GM12892 (cell line): ENCODE measurements around the gene MALRD1.

Experiments
- DNase-seq: peaks from one replicate; pipeline ENCODE4 v3.0.0; 2011; ENCODE audit not compliant: insufficient read length
- FAIRE-seq: peaks from 2 replicates; lab custom pipeline; 2011; peaks lifted over from hg19 to GRCh38; lab: Jason Lieb, UNC
- POLR2A ChIP-seq: IDR thresholded peaks from 2 replicates; pipeline ENCODE4 v1.6.1; 2011; ENCODE audit warnings: low read depth, low read length, control low read depth
- POLR2AphosphoS5 ChIP-seq: IDR thresholded peaks from 2 replicates; pipeline ENCODE4 v1.6.1; 2011; ENCODE audit warnings: low read depth, low read length, control low read depth
- TAF1 ChIP-seq: IDR thresholded peaks from 2 replicates; pipeline ENCODE4 v1.6.1; 2011; ENCODE audit warnings: low read depth, mild to moderate bottlenecking, control low read depth, low read length, borderline replicate concordance

MALRD1 gene

DNA sequence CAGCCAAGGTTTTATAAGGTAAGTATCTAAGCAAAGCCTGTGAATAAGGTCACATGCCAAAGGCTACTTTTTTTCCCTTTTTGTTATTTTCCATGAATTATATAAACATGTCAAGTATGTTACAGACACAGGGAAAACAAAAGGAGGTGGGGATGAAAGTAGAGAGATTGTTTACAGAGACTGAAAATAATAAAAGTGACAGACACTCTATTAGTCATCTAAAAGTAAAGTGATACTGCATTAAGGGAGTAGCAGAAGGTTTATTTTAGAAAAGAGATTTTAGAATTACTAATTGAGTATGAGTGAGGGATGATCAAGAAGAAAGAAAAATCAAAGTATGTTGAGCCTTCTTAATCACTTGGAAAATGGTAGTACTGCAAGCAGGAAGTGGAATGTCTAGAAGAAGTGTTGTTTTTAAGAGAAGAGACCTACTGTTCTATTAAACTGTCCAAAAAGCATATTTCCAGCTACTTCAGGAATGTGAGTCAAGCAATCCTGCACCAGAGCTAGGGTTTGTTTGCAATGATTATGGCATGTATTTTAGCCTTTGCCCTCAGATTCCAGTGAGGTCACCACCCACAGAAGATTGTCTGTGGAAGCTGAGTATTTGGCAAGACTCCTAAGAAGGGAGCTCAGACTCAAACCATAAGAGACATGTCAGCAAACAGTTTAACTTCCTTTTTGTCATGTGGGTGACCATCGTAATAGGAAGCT, 589.7 kb downstream of the MALRD1 start:
- DNase-seq (no peak), FAIRE-seq (no peak)
- TF ChIP-seq TAF1 (no peak), POLR2A (no peak), POLR2AphosphoS5 (no peak)

DNA sequence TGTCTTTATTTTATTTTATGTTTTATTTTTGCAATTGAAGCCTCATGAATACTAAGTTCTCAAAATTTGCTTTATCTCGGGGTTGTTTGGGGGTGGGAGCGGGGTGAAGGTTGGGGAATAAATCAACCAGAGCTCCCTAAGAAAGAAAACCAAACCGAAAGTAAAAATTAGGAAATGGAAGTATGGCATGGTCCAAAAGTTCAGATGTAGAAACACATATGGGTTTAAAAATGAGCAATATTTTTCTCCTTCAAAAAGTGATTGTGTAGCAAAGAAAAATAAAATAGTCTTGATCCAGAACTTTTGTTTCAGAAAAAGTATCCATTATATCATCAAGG, 590.3 kb downstream of the MALRD1 start:
- no peak for FAIRE-seq
- no peak for DNase-seq
- TF ChIP-seq POLR2A (no peak), POLR2AphosphoS5 (no peak), TAF1 (no peak)

DNA sequence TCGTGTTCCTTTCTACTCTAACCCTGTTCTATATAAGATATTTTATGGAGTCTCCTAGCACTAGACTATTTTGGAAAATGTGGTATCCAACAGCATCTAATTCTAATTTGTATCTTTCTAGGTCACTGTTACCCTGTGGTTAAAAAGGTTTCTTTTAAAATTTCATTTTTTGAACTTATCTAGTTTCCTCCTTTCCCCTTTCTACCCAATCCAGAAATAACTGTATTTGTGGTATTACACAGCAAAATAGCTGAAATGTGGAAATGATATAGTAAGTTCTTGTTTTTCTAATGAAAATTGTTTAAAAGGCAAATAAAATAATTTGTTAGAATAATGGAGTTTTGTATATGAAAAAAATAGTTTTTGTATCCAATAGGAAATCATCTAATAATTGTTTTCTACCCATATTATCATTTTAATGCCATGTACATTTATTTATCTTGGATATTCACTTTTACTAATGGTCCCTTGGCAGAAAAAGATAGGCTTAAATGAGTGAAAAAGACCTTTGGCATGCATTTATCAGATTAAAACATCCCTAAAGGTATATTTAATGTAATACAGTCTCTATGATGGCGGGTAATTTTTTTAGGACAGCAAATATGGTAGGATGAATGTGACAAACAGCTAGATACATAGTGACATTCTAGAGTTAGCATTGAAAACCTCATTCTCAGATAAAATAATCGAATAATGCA, 592.1 kb downstream of the MALRD1 start:
- DNase-seq: no peak
- FAIRE-seq: no peak

DNA sequence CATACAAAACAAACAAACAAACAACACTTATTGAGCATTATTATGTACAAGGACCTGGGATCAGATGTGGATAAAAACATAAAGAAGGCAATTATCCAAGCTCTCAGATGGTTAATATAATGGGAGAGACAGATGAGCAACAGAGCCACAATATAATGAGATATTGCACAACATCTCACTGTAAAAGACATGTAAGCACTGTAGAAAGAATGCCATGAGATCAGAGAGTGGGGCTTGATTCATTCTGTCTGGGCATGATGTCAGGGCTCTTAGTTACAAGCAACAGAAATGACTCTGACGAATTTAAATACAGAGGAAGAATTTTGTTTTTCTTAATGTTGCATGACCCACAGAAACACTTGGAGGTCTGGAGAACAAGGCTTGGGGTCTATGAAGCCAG, 602.9 kb downstream of the MALRD1 start:
- no peak for TF ChIP-seq POLR2AphosphoS5
- TF ChIP-seq TAF1: no peak
- no peak for TF ChIP-seq POLR2A
- FAIRE-seq (no peak), DNase-seq (no peak)

More for the DNA sequence above, 592.1 kb downstream of the MALRD1 start:
- TF ChIP-seq TAF1: no peak
- no peak for TF ChIP-seq POLR2A
- no peak for TF ChIP-seq POLR2AphosphoS5

DNA sequence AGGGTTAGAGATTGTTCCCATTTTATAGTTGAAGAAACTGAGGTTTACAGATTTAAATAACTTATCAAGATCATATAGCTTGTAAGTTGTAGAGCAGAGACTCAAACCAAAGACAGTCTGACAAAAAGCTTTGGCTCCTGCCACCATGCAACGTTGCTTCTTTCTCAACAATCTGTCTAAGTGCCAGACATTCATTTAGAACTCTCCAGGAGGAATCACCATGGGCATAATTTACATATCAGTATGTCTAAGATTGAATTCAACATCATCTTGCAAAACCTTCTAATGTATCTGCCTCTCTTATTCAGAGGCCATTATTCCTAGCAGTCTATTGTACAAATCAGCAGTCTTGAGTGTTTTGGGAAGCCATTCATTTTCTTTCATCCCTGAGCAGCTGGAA, 604.1 kb downstream of the MALRD1 start:
- TF ChIP-seq POLR2AphosphoS5: no peak
- TF ChIP-seq POLR2A: no peak
- no peak for TF ChIP-seq TAF1
- DNase-seq: no peak
- FAIRE-seq: no peak

DNA sequence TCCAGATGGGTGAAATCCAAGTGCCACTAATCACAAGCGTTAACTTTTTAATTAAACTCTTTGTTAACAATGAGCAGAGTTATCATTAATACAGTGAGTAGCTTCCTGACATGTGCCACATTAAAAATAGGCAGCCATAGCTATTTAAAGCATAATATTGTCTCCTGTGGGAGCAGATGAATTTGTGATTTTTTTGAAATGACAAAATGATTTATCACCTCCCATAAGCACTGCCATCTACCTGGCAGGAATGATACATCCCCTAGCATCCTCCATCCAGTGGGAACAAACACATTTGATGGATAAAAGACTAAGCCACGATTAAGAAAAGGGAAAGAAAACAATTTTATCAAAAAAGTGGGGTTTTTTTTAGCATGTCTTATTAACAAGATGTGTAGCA, 605.3 kb downstream of the MALRD1 start:
- FAIRE-seq: no peak
- no peak for DNase-seq
- TF ChIP-seq POLR2AphosphoS5 (no peak), TAF1 (no peak), POLR2A (no peak)

DNA sequence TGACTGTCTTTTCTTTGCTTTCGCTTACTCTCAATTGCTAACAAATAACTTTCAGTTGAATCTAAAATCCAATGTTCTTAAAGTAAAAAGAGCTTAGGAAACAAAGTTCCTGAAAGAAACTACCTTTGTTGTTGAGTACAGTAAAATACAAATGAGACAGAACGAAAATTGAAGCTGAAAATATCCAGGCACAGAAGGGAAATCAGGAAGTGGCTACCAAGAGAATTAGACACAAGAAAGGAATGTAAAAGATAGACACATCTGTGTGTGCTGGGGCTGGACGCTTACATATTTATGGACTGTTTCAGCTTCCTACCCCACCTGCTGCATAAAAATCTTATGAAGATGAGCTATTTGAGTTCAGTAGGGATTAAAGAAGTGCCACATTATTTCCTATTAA, 606.0 kb downstream of the MALRD1 start:
- FAIRE-seq: no peak
- DNase-seq: no peak
- TF ChIP-seq POLR2AphosphoS5 (no peak), TAF1 (no peak), POLR2A (no peak)

DNA sequence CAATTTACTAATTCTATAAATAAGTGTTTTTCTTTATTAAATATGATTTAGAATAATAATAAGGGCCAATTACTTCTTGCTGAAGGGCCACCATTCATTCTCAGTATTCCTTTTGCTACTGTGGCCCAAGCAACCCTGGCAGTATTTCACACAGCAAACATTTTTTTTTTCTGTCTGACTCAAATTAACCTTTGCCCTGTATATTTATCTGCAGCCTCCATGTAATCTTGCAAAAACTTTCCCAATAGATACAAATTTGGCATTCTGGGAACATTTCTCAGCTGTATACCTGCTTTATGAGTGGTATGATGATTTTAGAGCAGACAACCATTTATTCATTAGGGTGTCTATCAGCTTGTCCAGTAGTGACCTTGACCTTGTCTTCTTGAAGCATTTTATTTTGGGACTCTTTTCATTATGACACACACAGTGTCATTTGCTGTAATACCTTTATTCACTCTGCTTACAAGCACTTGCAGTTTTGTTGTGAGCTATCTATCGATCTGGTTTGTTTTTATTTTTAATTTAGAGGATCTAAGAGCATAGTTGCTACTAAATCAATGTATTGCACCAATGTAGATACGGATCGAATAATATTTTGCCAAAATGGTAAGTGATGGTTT, 607.9 kb downstream of the MALRD1 start:
- FAIRE-seq (no peak), DNase-seq (no peak)
- TF ChIP-seq POLR2A (no peak), TAF1 (no peak), POLR2AphosphoS5 (no peak)

DNA sequence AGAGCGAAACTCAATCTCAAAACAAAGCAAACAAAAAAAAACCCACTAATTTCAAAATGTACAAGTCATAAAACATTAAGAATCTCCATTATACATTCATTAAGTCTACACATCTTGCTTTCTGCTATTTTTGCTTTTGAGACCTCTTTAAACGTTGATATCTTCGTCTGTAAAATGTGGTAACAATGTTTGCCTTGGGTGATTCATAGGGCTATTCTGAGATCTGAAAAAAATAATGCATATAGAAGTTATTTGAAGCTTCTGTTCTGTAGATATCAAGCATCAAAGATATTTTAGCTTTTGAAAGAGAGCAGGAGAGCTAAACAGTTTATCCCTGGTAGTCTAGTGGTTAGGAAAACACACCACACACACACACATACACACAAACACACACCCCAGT, 609.5 kb downstream of the MALRD1 start:
- no peak for DNase-seq
- FAIRE-seq: no peak
- no peak for TF ChIP-seq POLR2A
- no peak for TF ChIP-seq TAF1
- no peak for TF ChIP-seq POLR2AphosphoS5

DNA sequence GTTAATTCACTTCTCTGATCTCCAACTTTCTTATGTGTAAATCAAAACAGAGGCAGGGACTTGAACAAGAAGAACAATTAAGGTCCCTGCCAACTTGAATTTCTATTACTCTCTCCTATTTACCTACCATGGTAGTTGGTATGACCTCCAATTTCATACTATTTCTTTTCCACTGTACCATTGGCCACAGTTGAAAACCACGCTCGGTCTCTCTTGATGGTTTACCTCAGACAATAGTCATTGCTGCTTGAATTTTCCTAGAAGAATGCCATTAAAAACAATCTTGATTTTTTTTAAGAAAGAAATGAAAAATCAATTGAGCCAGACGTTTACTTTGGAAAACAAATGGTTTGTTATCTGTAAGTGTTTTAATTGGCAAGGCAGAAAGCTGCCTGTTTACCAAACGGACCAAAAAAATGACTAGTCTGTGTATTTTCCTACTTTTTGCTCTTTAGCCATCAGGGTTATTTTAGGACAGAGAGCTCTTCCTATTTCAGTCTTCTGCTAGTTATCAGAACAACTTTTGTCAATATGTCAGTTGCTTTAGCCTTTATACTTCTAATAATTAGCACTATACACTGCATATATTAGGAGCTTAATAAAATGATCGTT, 610.1 kb downstream of the MALRD1 start:
- TF ChIP-seq TAF1 (no peak), POLR2AphosphoS5 (no peak), POLR2A (no peak)
- no peak for DNase-seq
- no peak for FAIRE-seq

DNA sequence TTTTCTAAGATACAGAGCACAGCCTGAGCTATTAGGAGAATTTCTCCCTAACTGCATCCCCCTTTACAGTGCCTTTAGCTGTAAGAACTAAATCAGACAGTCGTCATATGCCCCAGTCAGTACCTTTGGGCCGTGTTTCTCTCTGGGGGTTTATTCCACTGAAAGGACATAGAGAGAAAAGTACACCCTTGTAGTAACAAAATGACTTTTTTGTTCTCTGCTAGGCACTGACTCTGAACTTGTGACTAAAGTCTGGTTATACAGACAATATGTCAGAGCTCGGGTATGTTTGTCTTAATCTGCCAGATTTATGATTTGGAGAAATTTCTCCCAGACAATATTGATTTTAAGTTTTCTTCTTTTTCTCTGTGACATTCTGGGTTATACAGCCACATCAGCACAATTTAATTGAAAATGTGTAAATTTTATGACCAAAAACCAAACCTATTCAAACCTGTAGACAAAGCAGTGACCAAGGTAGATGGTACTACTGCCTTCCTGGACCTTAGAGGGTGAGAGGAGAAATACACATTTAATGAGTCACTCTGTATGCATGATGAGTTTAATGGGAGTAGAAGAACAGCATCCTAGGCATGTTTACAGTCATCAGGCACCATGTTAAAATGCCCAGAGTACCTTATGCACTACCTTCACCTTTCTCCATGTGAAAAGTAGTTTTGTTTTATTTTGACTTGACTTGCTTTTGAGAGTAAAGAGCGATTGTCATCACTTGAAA, 611.5 kb downstream of the MALRD1 start:
- TF ChIP-seq POLR2A (no peak), TAF1 (no peak), POLR2AphosphoS5 (no peak)
- FAIRE-seq (no peak), DNase-seq (no peak)

DNA sequence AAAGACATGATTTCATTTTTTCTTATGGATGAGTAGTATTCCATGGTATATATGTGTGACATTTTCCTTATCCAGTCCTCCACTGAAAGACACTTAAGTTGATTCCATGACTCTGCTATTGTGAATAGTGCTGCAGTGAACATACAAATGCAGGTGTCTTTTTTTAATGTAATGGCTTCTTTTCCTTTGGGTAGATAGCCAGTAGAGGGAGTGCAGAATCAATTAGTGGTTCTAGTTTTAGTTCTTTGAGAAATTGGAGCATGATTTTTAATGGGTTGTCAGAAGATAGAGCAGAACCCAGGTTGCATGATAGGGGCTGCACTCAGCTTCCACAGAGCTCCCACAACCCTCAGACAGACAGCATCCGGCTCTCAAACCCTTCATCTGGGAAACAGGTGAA, 614.7 kb downstream of the MALRD1 start:
- DNase-seq: no peak
- no peak for FAIRE-seq
- no peak for TF ChIP-seq TAF1
- no peak for TF ChIP-seq POLR2A
- no peak for TF ChIP-seq POLR2AphosphoS5
